ENCODE measurements around the gene KRT4. TPM values are rescaled to one million over a fixed set of nuclear protein-coding genes. Genes with fewer than 3 reads are reported as not detected.

The KRT4 gene
- total and polyA plus RNA-seq, 2 experiments from 2014 or later, result not detected

DNA sequence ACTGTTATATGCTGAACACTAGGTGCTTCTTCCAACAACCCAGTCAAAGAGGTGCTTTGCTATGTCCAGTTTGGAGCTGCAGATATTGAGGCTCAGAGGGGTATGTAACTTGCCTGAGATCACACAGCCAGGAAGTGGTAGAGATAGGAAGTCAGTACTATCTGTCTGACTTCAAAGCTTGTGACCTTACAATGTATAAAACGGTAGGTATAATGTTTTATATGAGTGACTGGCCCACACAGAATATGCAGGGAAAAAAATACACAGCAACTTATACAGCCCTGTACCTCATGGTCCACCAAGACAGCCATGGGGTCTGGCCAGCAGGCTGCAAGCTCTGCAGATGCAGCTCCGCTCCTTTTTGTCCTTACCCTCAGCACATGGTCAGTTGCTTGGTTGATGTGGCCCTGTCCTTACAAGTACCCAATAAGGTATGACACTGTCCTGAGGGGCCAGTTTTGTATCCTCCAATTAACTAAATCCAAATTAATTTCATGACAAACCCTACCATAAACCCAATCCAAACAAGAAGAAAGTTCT is 3.9 kb upstream of the KRT4 start:
- DNase-seq (ENCODE audit: low spot score) (no peak), ATAC-seq (no peak)
- Histone ChIP-seq H2AFZ (no peak overlapping the region), H3K9me2 (ENCODE audit: insufficient read depth) (no peaks in the 10 kb centered on the region), H3K4me2 (no peak overlapping the region), H3K4me1 (ENCODE audit: insufficient read depth) (no peaks in the 10 kb centered on the region), H3K79me2 (replicated peaks; ENCODE audit: insufficient read depth) (no peaks in the 10 kb centered on the region), H3K27me3 (ENCODE audit: insufficient read depth) (no peaks in the 10 kb centered on the region), H3K27ac (ENCODE audit: low read depth) (no peak overlapping the region), H3K4me3 (no peak overlapping the region), H4K20me1 (replicated peaks; ENCODE audit: insufficient read depth) (no peaks in the 10 kb centered on the region), H3K36me3 (ENCODE audit: insufficient read depth) (no peaks in the 10 kb centered on the region), H3F3A (replicated peaks; ENCODE audit: low read depth) (no peaks in the 10 kb centered on the region)
- Mint-ChIP-seq H3K9me3 (no peaks in the 10 kb centered on the region), H3K36me3 (ENCODE audit: low read depth) (no peaks in the 10 kb centered on the region), H3K4me1 (no peaks in the 10 kb centered on the region), H3K27ac (no peak overlapping the region), H3K27me3 (ENCODE audit: insufficient read depth, low read depth, poor library complexity) (peaks cover 4% of the 10 kb centered on the region), H3K4me3 (no peak overlapping the region)
- TF ChIP-seq JUNB (IDR thresholded peaks at IDR 0.05; ENCODE audit: unreplicated experiment), result no peak
- TF ChIP-seq, protein P1, sequence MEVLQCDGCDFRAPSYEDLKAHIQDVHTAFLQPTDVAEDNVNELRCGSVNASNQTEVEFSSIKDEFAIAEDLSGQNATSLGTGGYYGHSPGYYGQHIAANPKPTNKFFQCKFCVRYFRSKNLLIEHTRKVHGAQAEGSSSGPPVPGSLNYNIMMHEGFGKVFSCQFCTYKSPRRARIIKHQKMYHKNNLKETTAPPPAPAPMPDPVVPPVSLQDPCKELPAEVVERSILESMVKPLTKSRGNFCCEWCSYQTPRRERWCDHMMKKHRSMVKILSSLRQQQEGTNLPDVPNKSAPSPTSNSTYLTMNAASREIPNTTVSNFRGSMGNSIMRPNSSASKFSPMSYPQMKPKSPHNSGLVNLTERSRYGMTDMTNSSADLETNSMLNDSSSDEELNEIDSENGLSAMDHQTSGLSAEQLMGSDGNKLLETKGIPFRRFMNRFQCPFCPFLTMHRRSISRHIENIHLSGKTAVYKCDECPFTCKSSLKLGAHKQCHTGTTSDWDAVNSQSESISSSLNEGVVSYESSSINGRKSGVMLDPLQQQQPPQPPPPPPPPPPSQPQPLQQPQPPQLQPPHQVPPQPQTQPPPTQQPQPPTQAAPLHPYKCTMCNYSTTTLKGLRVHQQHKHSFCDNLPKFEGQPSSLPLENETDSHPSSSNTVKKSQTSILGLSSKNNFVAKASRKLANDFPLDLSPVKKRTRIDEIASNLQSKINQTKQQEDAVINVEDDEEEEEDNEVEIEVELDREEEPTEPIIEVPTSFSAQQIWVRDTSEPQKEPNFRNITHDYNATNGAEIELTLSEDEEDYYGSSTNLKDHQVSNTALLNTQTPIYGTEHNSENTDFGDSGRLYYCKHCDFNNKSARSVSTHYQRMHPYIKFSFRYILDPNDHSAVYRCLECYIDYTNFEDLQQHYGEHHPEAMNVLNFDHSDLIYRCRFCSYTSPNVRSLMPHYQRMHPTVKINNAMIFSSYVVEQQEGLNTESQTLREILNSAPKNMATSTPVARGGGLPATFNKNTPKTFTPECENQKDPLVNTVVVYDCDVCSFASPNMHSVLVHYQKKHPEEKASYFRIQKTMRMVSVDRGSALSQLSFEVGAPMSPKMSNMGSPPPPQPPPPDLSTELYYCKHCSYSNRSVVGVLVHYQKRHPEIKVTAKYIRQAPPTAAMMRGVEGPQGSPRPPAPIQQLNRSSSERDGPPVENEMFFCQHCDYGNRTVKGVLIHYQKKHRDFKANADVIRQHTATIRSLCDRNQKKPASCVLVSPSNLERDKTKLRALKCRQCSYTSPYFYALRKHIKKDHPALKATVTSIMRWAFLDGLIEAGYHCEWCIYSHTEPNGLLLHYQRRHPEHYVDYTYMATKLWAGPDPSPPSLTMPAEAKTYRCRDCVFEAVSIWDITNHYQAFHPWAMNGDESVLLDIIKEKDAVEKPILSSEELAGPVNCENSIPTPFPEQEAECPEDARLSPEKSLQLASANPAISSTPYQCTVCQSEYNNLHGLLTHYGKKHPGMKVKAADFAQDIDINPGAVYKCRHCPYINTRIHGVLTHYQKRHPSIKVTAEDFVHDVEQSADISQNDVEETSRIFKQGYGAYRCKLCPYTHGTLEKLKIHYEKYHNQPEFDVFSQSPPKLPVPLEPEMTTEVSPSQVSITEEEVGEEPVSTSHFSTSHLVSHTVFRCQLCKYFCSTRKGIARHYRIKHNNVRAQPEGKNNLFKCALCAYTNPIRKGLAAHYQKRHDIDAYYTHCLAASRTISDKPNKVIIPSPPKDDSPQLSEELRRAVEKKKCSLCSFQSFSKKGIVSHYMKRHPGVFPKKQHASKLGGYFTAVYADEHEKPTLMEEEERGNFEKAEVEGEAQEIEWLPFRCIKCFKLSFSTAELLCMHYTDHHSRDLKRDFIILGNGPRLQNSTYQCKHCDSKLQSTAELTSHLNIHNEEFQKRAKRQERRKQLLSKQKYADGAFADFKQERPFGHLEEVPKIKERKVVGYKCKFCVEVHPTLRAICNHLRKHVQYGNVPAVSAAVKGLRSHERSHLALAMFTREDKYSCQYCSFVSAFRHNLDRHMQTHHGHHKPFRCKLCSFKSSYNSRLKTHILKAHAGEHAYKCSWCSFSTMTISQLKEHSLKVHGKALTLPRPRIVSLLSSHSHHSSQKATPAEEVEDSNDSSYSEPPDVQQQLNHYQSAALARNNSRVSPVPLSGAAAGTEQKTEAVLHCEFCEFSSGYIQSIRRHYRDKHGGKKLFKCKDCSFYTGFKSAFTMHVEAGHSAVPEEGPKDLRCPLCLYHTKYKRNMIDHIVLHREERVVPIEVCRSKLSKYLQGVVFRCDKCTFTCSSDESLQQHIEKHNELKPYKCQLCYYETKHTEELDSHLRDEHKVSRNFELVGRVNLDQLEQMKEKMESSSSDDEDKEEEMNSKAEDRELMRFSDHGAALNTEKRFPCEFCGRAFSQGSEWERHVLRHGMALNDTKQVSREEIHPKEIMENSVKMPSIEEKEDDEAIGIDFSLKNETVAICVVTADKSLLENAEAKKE (CRISPR knock-in tag; IDR thresholded peaks at IDR 0.05), result no peak
- no peak for TF ChIP-seq POLR2AphosphoS5 (IDR thresholded peaks at IDR 0.05; ENCODE audit: low read depth)
- no peak for TF ChIP-seq CTCF (conservative IDR thresholded peaks at IDR 0.05; ENCODE audit: low read depth in 2 of 2)
- TF ChIP-seq EZH2 (IDR thresholded peaks at IDR 0.05; ENCODE audit: low read depth, unreplicated experiment), result no peak
- no peak for TF ChIP-seq ZNF114 (CRISPR knock-in tag; IDR thresholded peaks at IDR 0.05)
- no peak for TF ChIP-seq NANOG (IDR thresholded peaks at IDR 0.05; ENCODE audit: borderline replicate concordance)
- no peak for TF ChIP-seq EZH2phosphoT487 (IDR thresholded peaks at IDR 0.05; ENCODE audit: unreplicated experiment)
- no peak for TF ChIP-seq STAT1 (IDR thresholded peaks at IDR 0.05; ENCODE audit: unreplicated experiment)
- TF ChIP-seq, protein P2, sequence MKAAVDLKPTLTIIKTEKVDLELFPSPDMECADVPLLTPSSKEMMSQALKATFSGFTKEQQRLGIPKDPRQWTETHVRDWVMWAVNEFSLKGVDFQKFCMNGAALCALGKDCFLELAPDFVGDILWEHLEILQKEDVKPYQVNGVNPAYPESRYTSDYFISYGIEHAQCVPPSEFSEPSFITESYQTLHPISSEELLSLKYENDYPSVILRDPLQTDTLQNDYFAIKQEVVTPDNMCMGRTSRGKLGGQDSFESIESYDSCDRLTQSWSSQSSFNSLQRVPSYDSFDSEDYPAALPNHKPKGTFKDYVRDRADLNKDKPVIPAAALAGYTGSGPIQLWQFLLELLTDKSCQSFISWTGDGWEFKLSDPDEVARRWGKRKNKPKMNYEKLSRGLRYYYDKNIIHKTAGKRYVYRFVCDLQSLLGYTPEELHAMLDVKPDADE (IDR thresholded peaks at IDR 0.05), result no peak
- TF ChIP-seq CREB1 (CRISPR knock-in tag; IDR thresholded peaks at IDR 0.05; ENCODE audit: low read depth), result no peak
- TF ChIP-seq ZNF331 (CRISPR knock-in tag; IDR thresholded peaks at IDR 0.05; ENCODE audit: low read depth), result no peak
- TF ChIP-seq, protein P3, sequence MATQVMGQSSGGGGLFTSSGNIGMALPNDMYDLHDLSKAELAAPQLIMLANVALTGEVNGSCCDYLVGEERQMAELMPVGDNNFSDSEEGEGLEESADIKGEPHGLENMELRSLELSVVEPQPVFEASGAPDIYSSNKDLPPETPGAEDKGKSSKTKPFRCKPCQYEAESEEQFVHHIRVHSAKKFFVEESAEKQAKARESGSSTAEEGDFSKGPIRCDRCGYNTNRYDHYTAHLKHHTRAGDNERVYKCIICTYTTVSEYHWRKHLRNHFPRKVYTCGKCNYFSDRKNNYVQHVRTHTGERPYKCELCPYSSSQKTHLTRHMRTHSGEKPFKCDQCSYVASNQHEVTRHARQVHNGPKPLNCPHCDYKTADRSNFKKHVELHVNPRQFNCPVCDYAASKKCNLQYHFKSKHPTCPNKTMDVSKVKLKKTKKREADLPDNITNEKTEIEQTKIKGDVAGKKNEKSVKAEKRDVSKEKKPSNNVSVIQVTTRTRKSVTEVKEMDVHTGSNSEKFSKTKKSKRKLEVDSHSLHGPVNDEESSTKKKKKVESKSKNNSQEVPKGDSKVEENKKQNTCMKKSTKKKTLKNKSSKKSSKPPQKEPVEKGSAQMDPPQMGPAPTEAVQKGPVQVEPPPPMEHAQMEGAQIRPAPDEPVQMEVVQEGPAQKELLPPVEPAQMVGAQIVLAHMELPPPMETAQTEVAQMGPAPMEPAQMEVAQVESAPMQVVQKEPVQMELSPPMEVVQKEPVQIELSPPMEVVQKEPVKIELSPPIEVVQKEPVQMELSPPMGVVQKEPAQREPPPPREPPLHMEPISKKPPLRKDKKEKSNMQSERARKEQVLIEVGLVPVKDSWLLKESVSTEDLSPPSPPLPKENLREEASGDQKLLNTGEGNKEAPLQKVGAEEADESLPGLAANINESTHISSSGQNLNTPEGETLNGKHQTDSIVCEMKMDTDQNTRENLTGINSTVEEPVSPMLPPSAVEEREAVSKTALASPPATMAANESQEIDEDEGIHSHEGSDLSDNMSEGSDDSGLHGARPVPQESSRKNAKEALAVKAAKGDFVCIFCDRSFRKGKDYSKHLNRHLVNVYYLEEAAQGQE (IDR thresholded peaks at IDR 0.05; ENCODE audit: unreplicated experiment), result no peak
